ENCODE data around the gene NRXN3. TPM values are rescaled to one million over a fixed set of nuclear protein-coding genes. Genes with fewer than 3 reads are reported as not detected.

NRXN3 gene
- total RNA-seq, 1 donor from 2014 or later = 1.6 TPM

GRCh38 chr14:78611796-78612571, 441.8 kb downstream of the NRXN3 start:
- Histone ChIP-seq H3K36me3 (ENCODE audit: control insufficient read depth, insufficient read depth, low read length) (no peaks in the 10 kb centered on the region), H3K27me3 (ENCODE audit: control insufficient read depth, insufficient read depth, low read length) (no peaks in the 10 kb centered on the region), H3K4me3 (ENCODE audit: low read depth, low read length) (no peak overlapping the region)
- no peak for DNase-seq (ENCODE audit: low read depth)
- no peak for TF ChIP-seq CTCF (IDR thresholded peaks at IDR 0.05; ENCODE audit: insufficient read depth, low read length, poor library complexity, severe bottlenecking)

DNA sequence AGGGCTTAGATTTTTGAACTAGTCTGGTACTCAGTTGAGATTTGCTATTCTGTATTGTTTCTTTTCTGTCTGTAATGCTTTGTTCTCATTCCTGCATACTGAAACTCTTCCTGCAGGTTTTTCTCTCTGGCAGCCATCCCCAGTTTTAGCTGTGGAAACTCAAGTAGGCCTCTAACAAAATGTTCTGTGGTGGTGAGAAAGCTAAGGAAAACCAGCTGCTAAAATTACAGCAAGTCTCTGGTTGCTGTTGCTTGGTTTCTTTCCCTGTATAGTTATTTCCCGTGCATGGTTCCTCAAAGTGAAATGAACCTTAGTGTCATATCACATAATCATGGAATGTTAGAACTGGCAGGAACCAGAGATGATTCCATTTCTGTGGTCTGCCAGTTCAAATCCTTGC, 442.5 kb downstream of the NRXN3 start:
- H3K36me3 ChIP-seq (ENCODE audit: control insufficient read depth, insufficient read depth, low read length) = no peaks in the 10 kb centered on the region
- TF ChIP-seq CTCF (IDR thresholded peaks at IDR 0.05; ENCODE audit: insufficient read depth, low read length, poor library complexity, severe bottlenecking) = no peak
- H3K27me3 ChIP-seq (ENCODE audit: control insufficient read depth, insufficient read depth, low read length) = no peaks in the 10 kb centered on the region
- no peak for DNase-seq (ENCODE audit: low read depth)
- H3K4me3 ChIP-seq (ENCODE audit: low read depth, low read length) = no peak overlapping the region

DNA sequence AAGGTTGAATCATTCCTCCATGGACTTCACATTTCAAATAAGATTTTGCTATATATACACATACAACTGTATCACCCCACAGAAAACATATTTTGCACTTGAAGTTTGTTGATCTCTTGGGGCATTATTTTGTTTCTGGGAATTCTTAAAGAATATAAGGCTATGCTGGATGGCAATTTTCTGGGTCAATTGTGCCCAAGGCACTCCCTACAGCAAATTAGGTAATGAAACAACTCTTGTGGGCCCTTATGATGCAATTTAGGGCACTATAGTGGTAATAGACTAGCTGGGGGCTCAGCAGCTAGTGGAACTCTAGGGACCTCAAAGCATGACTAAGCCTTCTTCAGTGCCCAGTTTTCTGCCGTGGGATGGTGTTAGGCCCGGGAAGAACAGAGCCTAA, 444.4 kb downstream of the NRXN3 start:
- no peaks in the 10 kb centered on the region for H3K27me3 ChIP-seq (ENCODE audit: control insufficient read depth, insufficient read depth, low read length)
- H3K36me3 ChIP-seq (ENCODE audit: control insufficient read depth, insufficient read depth, low read length) = no peaks in the 10 kb centered on the region

DNA sequence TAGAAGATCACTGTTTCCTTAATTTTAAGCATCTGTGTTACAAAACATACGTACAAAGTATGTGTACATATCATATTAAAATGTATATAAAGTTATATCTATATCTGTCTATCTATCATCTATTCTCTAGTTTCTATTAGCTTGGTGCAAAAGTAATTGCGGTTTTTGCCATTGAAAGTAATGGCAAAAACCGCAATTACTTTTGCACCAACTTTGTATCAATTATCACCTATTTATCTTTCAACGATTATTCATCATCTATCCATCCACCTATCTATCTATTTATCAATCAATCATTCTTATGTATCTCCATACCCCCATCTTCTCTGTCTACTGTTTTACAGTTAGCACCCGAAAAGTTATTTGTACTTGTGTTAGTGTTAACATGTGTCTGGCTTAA, 447.6 kb downstream of the NRXN3 start:
- no peak for TF ChIP-seq CTCF (IDR thresholded peaks at IDR 0.05; ENCODE audit: insufficient read depth, low read length, poor library complexity, severe bottlenecking)
- Histone ChIP-seq H3K36me3 (ENCODE audit: control insufficient read depth, insufficient read depth, low read length) (no peaks in the 10 kb centered on the region), H3K4me3 (ENCODE audit: low read depth, low read length) (no peak overlapping the region), H3K27me3 (ENCODE audit: control insufficient read depth, insufficient read depth, low read length) (no peaks in the 10 kb centered on the region)
- no peak for DNase-seq (ENCODE audit: low read depth)

More for the DNA sequence above, 444.4 kb downstream of the NRXN3 start:
- DNase-seq (ENCODE audit: low read depth) = no peak
- no peak for TF ChIP-seq CTCF (IDR thresholded peaks at IDR 0.05; ENCODE audit: insufficient read depth, low read length, poor library complexity, severe bottlenecking)
- no peak overlapping the region for H3K4me3 ChIP-seq (ENCODE audit: low read depth, low read length)

DNA sequence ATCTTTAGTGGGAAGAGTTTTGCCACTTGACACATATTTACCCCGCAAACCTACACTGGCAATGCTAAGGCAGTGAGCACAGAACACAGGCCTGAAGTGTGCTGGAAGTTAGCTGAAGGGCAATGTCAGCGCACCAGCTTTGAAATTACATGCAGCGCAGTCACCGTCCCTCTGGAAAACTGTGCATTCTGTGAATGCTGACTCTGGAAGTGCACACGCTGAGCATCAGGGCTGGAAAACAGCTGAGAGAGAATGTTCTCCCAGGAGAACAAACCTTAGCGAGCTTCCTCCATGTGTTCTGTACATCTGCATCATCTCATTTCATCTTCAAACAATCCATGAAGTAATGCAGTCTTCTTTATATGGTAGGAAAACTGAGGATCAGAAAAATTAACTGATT, 448.2 kb downstream of the NRXN3 start:
- DNase-seq (ENCODE audit: low read depth) = no peak
- TF ChIP-seq CTCF (IDR thresholded peaks at IDR 0.05; ENCODE audit: insufficient read depth, low read length, poor library complexity, severe bottlenecking) = no peak
- H3K27me3 ChIP-seq (ENCODE audit: control insufficient read depth, insufficient read depth, low read length) = no peaks in the 10 kb centered on the region
- no peaks in the 10 kb centered on the region for H3K36me3 ChIP-seq (ENCODE audit: control insufficient read depth, insufficient read depth, low read length)
- H3K4me3 ChIP-seq (ENCODE audit: low read depth, low read length) = no peak overlapping the region

DNA sequence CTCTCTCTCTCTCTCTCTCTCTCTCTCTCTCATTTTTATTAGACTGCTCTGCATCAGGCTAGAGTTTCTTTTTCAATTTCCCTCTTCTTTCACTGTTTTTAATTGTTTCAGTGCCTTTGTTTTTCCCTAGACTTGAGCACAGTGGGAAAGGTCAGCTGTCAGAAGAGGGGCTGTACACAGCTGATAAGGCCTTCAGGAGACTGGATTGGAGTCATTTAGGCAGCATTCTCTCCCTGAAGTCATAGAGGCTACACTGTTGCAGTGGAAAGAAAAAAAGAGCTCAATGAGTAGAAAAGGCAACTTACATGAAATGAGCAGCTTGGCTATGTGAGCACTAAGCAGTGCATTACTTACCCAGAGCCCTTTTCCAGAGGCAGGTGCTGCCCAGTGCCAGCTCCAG, 456.9 kb downstream of the NRXN3 start:
- Histone ChIP-seq H3K4me3 (ENCODE audit: low read depth, low read length) (no peak overlapping the region), H3K36me3 (ENCODE audit: control insufficient read depth, insufficient read depth, low read length) (no peaks in the 10 kb centered on the region), H3K27me3 (ENCODE audit: control insufficient read depth, insufficient read depth, low read length) (no peaks in the 10 kb centered on the region)
- TF ChIP-seq CTCF (IDR thresholded peaks at IDR 0.05; ENCODE audit: insufficient read depth, low read length, poor library complexity, severe bottlenecking) = no peak
- no peak for DNase-seq (ENCODE audit: low read depth)
